ENCODE data around the gene CHRNG. TPM values are rescaled to one million over a fixed set of nuclear protein-coding genes. Genes with fewer than 3 reads are reported as not detected.
"Not testable (repeated sequence)": the region's sequence is repeated elsewhere in the genome, so short reads cannot be mapped to it uniquely, and the experiment has no call there.

CHRNG gene
- total RNA-seq, 4 donors from 2014 or later, result not detected

DNA sequence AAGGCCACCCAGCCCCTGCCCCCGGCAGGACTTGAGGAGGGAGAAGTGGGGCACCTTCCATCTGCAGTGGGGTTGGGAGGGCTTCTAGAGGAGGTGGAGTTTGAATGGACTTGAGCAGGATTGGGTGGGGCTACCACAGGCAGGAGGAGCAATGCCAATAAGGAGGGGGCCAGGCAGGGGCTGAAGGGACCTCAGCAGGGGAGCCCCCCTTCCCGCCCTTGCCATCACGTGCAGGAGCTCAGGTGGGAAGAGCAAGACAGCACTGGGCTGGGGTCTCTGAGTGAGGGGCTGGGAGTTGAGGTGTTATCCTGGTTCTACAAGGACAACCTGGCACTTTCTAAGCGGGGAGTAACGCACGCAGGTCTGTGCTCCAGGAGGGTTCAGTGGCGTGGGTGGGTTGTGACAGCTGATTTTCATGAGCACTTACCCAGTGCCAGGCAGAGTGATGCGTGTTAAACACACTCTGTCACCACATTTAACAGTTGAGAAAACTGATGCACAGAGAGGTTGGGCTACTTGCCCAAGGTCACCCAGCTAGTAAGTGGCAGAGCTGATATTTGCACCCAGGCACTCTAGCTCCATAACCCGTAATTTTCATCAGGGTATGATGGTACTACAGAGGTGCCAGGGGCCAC lies 8.7 kb upstream of the CHRNG start:
- TF ChIP-seq, protein P1, sequence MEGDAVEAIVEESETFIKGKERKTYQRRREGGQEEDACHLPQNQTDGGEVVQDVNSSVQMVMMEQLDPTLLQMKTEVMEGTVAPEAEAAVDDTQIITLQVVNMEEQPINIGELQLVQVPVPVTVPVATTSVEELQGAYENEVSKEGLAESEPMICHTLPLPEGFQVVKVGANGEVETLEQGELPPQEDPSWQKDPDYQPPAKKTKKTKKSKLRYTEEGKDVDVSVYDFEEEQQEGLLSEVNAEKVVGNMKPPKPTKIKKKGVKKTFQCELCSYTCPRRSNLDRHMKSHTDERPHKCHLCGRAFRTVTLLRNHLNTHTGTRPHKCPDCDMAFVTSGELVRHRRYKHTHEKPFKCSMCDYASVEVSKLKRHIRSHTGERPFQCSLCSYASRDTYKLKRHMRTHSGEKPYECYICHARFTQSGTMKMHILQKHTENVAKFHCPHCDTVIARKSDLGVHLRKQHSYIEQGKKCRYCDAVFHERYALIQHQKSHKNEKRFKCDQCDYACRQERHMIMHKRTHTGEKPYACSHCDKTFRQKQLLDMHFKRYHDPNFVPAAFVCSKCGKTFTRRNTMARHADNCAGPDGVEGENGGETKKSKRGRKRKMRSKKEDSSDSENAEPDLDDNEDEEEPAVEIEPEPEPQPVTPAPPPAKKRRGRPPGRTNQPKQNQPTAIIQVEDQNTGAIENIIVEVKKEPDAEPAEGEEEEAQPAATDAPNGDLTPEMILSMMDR (IDR thresholded peaks at IDR 0.05), result no peak
- no peak for TF ChIP-seq POLR2A (IDR thresholded peaks at IDR 0.05)
- Histone ChIP-seq H3K36me3 (no peaks in the 10 kb centered on the region), H3K9me3 (no peaks in the 10 kb centered on the region), H3K27ac (no peak overlapping the region), H3K4me1 (no peaks in the 10 kb centered on the region), H3K4me3 (no peak overlapping the region), H3K27me3 (no peaks in the 10 kb centered on the region)
- DNase-seq, result no peak
- intact Hi-C loops (cut with DNase I; ENCODE audit: low total_unique reads), result no loop called here

DNA sequence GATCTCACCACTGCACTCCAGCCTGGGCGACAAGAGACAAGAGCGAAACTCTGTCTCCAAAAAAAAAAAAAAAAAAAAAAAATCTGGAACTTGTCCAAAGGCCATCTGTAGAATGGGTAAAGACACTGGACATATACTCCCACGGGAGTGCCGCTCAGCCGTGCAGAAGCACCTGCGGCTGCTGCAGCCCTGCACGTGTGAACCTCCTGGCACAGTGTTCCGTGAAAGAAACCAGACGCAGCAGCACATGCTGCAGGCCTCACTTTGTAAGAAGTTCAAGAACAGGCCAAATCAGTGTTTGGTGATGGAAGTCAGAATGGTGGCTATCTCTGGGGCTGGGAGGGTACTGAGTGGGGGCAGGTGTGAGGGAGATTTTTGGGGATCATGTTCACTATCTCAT lies 7.1 kb upstream of the CHRNG start:
- Histone ChIP-seq H3K4me3 (no peak overlapping the region), H3K9me3 (no peaks in the 10 kb centered on the region), H3K4me1 (no peaks in the 10 kb centered on the region), H3K27ac (no peak overlapping the region), H3K36me3 (no peaks in the 10 kb centered on the region), H3K27me3 (no peaks in the 10 kb centered on the region)
- intact Hi-C loops (cut with DNase I; ENCODE audit: low total_unique reads), result no loop called here
- no peak for DNase-seq
- TF ChIP-seq POLR2A (IDR thresholded peaks at IDR 0.05), result no peak
- TF ChIP-seq, protein P1 (IDR thresholded peaks at IDR 0.05), result no peak

DNA sequence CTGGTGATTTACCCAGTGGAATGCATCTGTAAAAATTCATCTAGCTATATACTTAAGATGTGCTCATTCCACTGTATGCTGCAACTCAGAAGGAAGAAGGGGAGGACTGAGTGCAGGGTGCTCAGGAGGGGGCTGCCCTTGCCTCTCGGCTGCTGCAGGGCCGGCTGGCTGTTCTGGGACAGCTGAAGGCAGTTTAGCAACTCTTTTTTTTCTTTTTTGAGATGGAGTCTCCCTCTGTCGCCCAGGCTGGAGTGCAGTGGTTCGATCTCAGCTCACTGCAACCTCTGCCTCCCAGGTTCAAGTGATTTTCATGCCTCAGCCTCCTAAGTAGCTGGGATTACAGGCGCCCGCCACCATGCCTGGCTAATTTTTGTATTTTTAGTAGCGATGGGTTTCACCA lies 6.7 kb upstream of the CHRNG start:
- H3K27ac ChIP-seq; intact Hi-C loops (cut with DNase I; ENCODE audit: low total_unique reads); H3K4me3 ChIP-seq; H3K4me1 ChIP-seq; H3K27me3 ChIP-seq; H3K9me3 ChIP-seq; DNase-seq; H3K36me3 ChIP-seq: not testable (repeated sequence)

DNA sequence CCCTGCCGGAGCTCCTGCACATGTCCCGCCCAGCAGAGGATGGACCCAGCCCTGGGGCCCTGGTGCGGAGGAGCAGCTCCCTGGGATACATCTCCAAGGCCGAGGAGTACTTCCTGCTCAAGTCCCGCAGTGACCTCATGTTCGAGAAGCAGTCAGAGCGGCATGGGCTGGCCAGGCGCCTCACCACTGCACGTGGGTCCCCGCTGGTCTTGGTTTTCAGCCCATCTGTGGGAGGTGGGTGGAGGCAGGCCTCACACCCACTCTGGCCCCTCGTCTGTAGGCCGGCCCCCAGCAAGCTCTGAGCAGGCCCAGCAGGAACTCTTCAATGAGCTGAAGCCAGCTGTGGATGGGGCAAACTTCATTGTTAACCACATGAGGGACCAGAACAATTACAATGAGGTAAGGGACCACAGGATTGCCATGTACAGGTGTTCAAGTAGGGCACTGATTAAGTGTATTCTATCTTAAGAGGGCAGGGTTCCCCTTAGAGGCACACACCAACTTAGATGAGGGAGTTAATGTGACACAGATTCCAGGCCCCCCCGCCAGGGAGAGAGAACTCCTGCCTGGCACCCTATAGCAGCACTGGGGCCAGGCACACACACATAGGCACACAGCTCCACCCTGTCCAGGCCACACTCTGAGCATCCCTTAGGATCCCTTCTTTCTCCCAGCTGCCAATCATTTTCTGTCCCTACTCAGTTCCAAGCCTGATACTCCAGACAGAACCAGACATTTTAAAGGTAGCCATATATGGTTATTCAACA lies 5.4 kb upstream of the CHRNG start:
- Histone ChIP-seq H3K4me3 (no peak overlapping the region), H3K36me3 (no peaks in the 10 kb centered on the region), H3K27me3 (no peaks in the 10 kb centered on the region), H3K27ac (no peak overlapping the region), H3K4me1 (no peaks in the 10 kb centered on the region), H3K9me3 (no peaks in the 10 kb centered on the region)
- intact Hi-C loops (cut with DNase I; ENCODE audit: low total_unique reads), result no loop called here
- DNase-seq, result no peak
- no peak for TF ChIP-seq POLR2A (IDR thresholded peaks at IDR 0.05)
- TF ChIP-seq, protein P1 (IDR thresholded peaks at IDR 0.05), result no peak

DNA sequence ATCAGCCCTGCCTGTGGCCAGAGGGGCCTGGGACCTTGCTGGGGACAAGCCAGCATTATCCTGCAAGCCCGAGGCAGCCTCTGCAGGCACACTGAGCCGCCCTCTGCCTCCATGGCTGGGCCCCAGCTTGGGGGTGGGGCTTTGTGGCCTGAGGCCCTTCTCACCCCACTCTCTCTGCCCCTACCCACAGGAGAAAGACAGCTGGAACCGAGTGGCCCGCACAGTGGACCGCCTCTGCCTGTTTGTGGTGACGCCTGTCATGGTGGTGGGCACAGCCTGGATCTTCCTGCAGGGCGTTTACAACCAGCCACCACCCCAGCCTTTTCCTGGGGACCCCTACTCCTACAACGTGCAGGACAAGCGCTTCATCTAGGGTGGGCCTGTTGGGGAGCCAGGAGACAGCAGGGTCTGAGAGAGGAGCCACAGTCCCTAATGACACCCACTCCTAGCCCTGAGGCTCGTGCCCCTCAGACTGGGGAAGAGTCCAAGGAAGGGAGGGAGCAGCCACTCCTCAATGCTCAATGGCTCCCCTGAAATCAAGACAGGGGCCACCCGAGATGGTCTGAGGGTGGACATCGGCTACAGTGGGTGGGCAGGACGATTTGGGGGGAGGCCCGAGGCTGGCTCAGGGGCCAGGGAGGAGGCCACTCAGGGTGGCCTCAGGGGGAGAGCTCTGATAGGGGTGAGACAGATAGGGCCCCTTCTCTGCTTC lies 4.4 kb upstream of the CHRNG start:
- intact Hi-C loops (cut with DNase I; ENCODE audit: low total_unique reads), result no loop called here
- H3K27me3 ChIP-seq, result no peaks in the 10 kb centered on the region
- no peak for DNase-seq

More for the DNA sequence above, 4.4 kb upstream of the CHRNG start:
- H3K4me1 ChIP-seq, result no peaks in the 10 kb centered on the region
- H3K4me3 ChIP-seq, result no peak overlapping the region
- TF ChIP-seq, protein P1 (IDR thresholded peaks at IDR 0.05), result no peak
- TF ChIP-seq POLR2A (IDR thresholded peaks at IDR 0.05), result no peak
- no peaks in the 10 kb centered on the region for H3K36me3 ChIP-seq
- no peaks in the 10 kb centered on the region for H3K9me3 ChIP-seq
- no peak overlapping the region for H3K27ac ChIP-seq

Measured in uterus (tissue), 4 donors.